GM12864 (cell line): ENCODE results near the gene PXDN.

Experiments
- DNase-seq: peaks from one replicate; pipeline ENCODE4 v3.0.0-alpha.2; 2011; ENCODE audit warnings: low read depth
- H3K4me3 ChIP-seq: 2 replicates; pipeline ENCODE4 v1.5.1; 2011; ENCODE audit warnings: mild to moderate bottlenecking, low read depth, low read length, control low read depth
- CTCF ChIP-seq: IDR thresholded peaks from 2 replicates; pipeline ENCODE4 v1.5.1; 2011; ENCODE audit warnings: low read depth, mild to moderate bottlenecking, moderate library complexity, low read length, control low read depth, inconsistent platforms; ENCODE audit errors: missing control alignments

The PXDN gene

GRCh38 chr2:1638281-1638860 lies 105.9 kb downstream of the PXDN start:
- TF ChIP-seq CTCF: no peak
- no peak for DNase-seq
- H3K4me3 ChIP-seq: no peak overlapping the region

GRCh38 chr2:1636791-1637415 lies 107.4 kb downstream of the PXDN start:
- no peak overlapping the region for H3K4me3 ChIP-seq
- no peak for TF ChIP-seq CTCF
- no peak for DNase-seq

- no peak for TF ChIP-seq CTCF
- no peak overlapping the region for H3K4me3 ChIP-seq
- no peak for DNase-seq
These were observed 108.5 kb downstream of the PXDN start for GRCh38 chr2:1635823-1636222.

GRCh38 chr2:1634681-1635341 lies 109.5 kb downstream of the PXDN start:
- no peak for DNase-seq
- TF ChIP-seq CTCF: no peak
- no peak overlapping the region for H3K4me3 ChIP-seq

- no peak for TF ChIP-seq CTCF
- H3K4me3 ChIP-seq: no peak overlapping the region
- no peak for DNase-seq
These were observed 110.3 kb downstream of the PXDN start for GRCh38 chr2:1633936-1634587.

- no peak for TF ChIP-seq CTCF
- no peak overlapping the region for H3K4me3 ChIP-seq
- DNase-seq: no peak
These were observed 111.1 kb downstream of the PXDN start for GRCh38 chr2:1633092-1633671.
